HFF-Myc (cell line): ENCODE measurements around the gene FCGR2B.

Experiments
- DNase-seq: peaks from one replicate; pipeline ENCODE4 v3.0.0-alpha.2; 2011; ENCODE audit warnings: low read depth; ENCODE audit errors: extremely low read depth
- H3K4me3 ChIP-seq: replicated peaks from 2 replicates; pipeline ENCODE4 v1.5.1; 2011; ENCODE audit warnings: low read depth, mild to moderate bottlenecking, control low read depth, low read length
- TF ChIP-seq, protein P1 (sequence below): IDR thresholded peaks from 2 replicates; pipeline ENCODE4 v1.5.1; 2012; ENCODE audit warnings: mild to moderate bottlenecking, low read depth, low read length, control low read depth; ENCODE audit errors: missing control alignments

The FCGR2B gene

DNA sequence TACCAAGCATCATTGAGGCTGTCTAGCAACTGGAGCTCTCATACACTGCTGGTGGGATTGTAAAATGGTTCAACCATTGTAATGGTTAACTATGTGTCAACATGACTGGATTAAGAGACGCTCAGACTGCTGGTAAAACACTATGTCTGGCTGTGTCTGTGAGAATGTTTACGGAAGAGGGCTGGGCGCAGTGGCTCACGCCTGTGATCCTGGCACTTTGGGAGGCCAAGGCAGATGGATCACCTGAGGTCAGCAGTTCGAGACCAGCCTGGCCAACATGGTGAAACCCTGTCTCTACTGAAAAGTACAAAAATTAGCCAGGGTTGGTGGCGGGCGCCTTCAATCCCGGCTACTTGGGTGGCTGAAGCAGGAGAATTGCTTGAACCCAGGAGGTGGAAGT, 39.3 kb downstream of the FCGR2B start:
- H3K4me3 ChIP-seq: no peak overlapping the region
- TF ChIP-seq, protein P1, sequence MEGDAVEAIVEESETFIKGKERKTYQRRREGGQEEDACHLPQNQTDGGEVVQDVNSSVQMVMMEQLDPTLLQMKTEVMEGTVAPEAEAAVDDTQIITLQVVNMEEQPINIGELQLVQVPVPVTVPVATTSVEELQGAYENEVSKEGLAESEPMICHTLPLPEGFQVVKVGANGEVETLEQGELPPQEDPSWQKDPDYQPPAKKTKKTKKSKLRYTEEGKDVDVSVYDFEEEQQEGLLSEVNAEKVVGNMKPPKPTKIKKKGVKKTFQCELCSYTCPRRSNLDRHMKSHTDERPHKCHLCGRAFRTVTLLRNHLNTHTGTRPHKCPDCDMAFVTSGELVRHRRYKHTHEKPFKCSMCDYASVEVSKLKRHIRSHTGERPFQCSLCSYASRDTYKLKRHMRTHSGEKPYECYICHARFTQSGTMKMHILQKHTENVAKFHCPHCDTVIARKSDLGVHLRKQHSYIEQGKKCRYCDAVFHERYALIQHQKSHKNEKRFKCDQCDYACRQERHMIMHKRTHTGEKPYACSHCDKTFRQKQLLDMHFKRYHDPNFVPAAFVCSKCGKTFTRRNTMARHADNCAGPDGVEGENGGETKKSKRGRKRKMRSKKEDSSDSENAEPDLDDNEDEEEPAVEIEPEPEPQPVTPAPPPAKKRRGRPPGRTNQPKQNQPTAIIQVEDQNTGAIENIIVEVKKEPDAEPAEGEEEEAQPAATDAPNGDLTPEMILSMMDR: no peak
- no peak for DNase-seq

DNA sequence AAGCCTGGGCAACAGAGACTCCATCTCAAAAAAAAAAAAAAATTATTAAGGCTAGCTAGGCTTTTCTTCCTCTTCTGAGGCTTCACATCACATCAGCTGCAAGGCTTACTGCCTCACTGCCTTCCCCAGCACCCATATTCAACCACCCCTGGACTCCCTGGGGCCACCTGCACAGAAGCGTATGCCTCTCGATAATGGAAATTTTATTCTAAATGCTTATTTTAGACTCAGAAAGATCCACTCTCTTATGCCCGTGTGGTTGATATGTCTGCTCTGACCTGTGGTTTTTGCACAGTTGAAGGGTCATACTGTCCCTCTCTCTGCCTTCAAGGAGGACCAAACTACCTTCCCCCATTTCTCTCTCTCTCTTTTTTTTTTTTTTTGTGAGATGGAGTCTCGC, 42.6 kb downstream of the FCGR2B start:
- no peak for DNase-seq
- no peak overlapping the region for H3K4me3 ChIP-seq
- TF ChIP-seq, protein P1: no peak

DNA sequence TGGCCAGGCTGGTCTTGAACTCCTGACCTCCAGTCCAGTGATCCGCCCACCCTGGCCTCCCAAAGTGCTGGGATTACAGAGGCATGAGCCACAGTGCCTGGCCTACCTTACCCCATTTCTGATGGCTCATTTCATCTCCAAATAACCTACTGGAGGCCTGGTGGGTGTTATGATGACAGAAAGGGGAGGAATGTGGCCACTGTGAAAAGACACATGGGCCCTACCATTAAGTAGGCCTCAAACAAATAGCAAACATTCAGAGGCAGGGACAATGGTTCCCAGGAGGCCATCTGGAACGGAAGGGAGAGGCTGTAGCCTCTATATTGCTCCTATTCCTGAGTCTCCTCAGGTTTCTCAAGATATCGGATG, 43.2 kb downstream of the FCGR2B start:
- DNase-seq: no peak
- TF ChIP-seq, protein P1: no peak
- no peak overlapping the region for H3K4me3 ChIP-seq

DNA sequence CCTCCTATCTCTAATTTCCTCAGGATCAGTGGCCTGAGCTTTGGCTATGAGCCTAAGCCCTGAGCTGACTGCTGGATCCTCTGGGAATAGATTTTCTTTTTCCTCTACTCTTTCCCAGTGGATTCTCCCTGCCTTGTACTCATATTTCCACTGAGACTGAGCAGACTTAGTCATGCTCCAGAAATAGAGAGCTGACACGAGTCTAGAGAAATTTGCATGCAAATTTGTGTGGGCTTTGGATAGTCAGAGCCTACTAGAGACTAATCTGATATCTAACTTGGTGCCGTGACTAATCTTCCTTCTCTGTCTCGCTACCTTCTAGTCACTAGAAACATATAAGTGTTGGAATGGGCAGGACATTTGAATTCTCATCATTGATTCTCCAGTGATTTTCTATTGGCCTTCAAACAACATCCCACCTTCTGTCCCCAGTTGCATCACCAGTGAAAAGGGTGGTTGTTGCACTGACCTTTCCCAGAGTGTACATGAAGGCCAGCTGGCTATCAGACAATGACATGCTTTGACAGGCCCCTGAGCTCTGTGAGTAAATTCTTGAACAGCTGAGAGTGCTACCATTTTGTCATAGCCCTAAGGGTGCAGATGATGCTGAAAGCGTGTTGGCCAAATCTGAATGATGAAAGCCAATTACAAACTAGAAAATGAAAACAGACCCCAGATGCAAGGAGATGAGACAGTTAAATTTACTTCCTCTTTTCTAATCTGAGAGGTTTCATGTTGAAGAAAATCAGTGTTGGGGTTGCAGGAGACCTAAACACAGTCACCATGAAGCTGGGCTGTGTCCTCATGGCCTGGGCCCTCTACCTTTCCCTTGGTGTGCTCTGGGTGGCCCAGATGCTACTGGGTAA, 43.8 kb downstream of the FCGR2B start, which contains the start of gene FCRLA:
Gene FCRLA (plus strand): TSS at position 748 of the 866 bp plus-strand sequence. CDS start 36 bp downstream, at position 784.
- TF ChIP-seq, protein P1: no peak
- no peak within 1 kb of the TSS for H3K4me3 ChIP-seq
- peak; percentile 72 for DNase-seq

DNA sequence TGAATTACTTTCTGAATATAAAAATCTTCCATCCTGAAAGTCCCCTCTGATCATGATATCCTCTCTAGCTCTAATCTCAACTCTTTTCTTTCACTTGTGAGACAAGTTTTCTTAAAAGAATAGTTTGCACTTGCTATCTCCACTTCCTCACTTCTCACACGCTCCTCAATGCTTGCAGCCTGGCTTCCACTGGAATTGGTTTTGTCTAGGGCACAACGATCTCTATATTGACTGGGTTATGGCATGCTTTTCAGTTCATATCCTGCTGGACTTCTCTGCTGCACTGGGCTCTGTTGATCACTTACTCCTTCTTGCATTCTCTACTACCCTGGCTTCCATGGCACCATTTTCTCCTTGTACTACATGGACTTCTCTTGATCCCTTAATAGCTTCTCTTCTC, 44.6 kb downstream of the FCGR2B start:
- DNase-seq: no peak
- TF ChIP-seq, protein P1: no peak
- H3K4me3 ChIP-seq: no peak overlapping the region

DNA sequence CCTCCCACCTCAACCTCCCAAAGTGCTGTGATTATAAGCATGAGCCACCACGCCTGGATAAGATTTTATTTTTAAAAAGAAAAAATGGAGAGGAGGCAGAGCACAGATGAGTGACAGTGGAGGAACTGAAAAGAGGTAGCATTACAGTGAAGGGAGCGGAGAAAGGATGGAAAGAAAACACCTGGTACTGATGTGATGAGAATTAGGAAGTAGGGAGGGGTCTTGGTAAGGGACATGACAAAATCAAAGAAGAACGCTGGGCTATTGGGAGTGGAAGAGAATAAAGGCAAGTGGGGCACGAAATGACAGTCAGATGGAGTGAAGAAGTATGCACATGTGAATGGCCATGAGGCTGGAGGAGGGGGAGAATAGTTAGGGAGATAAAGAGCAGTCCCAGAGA, 46.4 kb downstream of the FCGR2B start:
- H3K4me3 ChIP-seq: no peak overlapping the region
- TF ChIP-seq, protein P1: no peak
- DNase-seq: no peak
